CD14-positive monocyte (primary cell): ENCODE results near the gene RNFT2. TPM values are rescaled to one million over a fixed set of nuclear protein-coding genes. Genes with fewer than 3 reads are reported as not detected.

Source experiments
- DNase-seq, 3 donors: peaks; one replicate each; pipeline ENCODE4 v3.0.0-alpha.2; 2011 to 2022
- H2AFZ ChIP-seq: 2 replicates; pipeline ENCODE4 v1.6.0; 2012; ENCODE audit warnings: mild to moderate bottlenecking, low read depth, low read length, inconsistent platforms; ENCODE audit not compliant: insufficient read depth, poor library complexity, severe bottlenecking
- H3K27ac ChIP-seq, 2 donors: 1 replicate in 1 of 2; 2 replicates in 1 of 2; pipeline ENCODE4 v1.5.1; 2012 to 2013; ENCODE audit warnings: low read length in 2 of 2, control low read depth in 1 of 2, inconsistent platforms in 1 of 2, low read depth in 1 of 2, mild to moderate bottlenecking in 1 of 2
- H3K27me3 ChIP-seq, 2 donors: one replicate each; pipeline versions ENCODE4 v1.6.0 to v1.6.1; 2011 to 2013; ENCODE audit warnings: low read length in 2 of 2; ENCODE audit not compliant: control insufficient read depth in 2 of 2, insufficient read depth in 2 of 2
- H3K36me3 ChIP-seq, 2 donors: replicated peaks in 1 of 2; 1 replicate in 1 of 2; 2 replicates in 1 of 2; pipeline versions ENCODE4 v1.5.1 to v1.6.1; 2012 to 2013; ENCODE audit warnings: low read length in 2 of 2, control low read depth in 1 of 2, inconsistent platforms in 1 of 2, mild to moderate bottlenecking in 1 of 2; ENCODE audit not compliant: insufficient read depth in 2 of 2, control insufficient read depth in 1 of 2
- H3K4me1 ChIP-seq, 2 donors: 1 replicate in 1 of 2; 2 replicates in 1 of 2; pipeline versions ENCODE4 v1.5.1 to v1.6.1; 2012 to 2013; ENCODE audit warnings: low read length in 2 of 2, control low read depth in 1 of 2, inconsistent platforms in 1 of 2, mild to moderate bottlenecking in 1 of 2, moderate library complexity in 1 of 2; ENCODE audit not compliant: insufficient read depth in 2 of 2, control insufficient read depth in 1 of 2
- H3K4me2 ChIP-seq: replicated peaks from 2 replicates; pipeline ENCODE3; 2012; ENCODE audit warnings: low read length, moderate library complexity, mild to moderate bottlenecking; ENCODE audit not compliant: poor library complexity, severe bottlenecking; ENCODE audit errors: extremely low read depth
- H3K4me3 ChIP-seq, 3 experiments: fragments of 200-600 bp in 1 of 3; sonication (generic) in 1 of 3; replicated peaks in 1 of 3; 1 replicate in 2 of 3; 2 replicates in 1 of 3; pipeline ENCODE4 v1.5.1; 2011 to 2013; ENCODE audit warnings: low read length in 3 of 3, mild to moderate bottlenecking in 3 of 3, control low read depth in 2 of 3, low read depth in 2 of 3, inconsistent platforms in 1 of 3, moderate library complexity in 1 of 3
- H3K79me2 ChIP-seq: 2 replicates; pipeline ENCODE4 v1.6.0; 2012; ENCODE audit warnings: mild to moderate bottlenecking, control low read depth, inconsistent platforms, low read length, moderate library complexity; ENCODE audit not compliant: insufficient read depth
- H3K9ac ChIP-seq: 2 replicates; pipeline ENCODE4 v1.6.0; 2017; ENCODE audit warnings: low read length, mild to moderate bottlenecking; ENCODE audit not compliant: insufficient read depth, poor library complexity, severe bottlenecking
- H3K9me3 ChIP-seq, 2 donors: replicated peaks in 1 of 2; 1 replicate in 1 of 2; 2 replicates in 1 of 2; pipeline versions ENCODE4 v1.5.1 to v1.6.1; 2012 to 2013; ENCODE audit warnings: low read length in 2 of 2, control low read depth in 1 of 2; ENCODE audit not compliant: control insufficient read depth in 1 of 2, insufficient read depth in 1 of 2
- H4K20me1 ChIP-seq: 2 replicates; pipeline ENCODE4 v1.6.0; 2012; ENCODE audit warnings: mild to moderate bottlenecking, low read length, control low read depth, moderate library complexity; ENCODE audit not compliant: insufficient read depth
- H3K27ac Mint-ChIP-seq, 7 donors: one replicate each; pipeline ENCODE4 v1.8.0; 2020; ENCODE audit warnings: mild to moderate bottlenecking in 7 of 7, mixed read lengths in 7 of 7, moderate library complexity in 6 of 7, inconsistent platforms in 2 of 7
- H3K27me3 Mint-ChIP-seq, 3 donors: one replicate each; pipeline ENCODE4 v1.8.0; 2021 to 2022; ENCODE audit warnings: low read depth in 3 of 3, mild to moderate bottlenecking in 3 of 3, mixed read lengths in 3 of 3, moderate library complexity in 3 of 3, inconsistent platforms in 1 of 3
- H3K36me3 Mint-ChIP-seq, 2 donors: one replicate each; pipeline ENCODE4 v1.8.0; 2020; ENCODE audit warnings: mixed read lengths in 2 of 2, inconsistent platforms in 1 of 2, mild to moderate bottlenecking in 1 of 2
- H3K4me1 Mint-ChIP-seq: one replicate; pipeline ENCODE4 v1.8.0; 2020; ENCODE audit warnings: mild to moderate bottlenecking, mixed read lengths
- H3K4me3 Mint-ChIP-seq, 2 donors: one replicate each; pipeline ENCODE4 v1.8.0; 2020; ENCODE audit warnings: mild to moderate bottlenecking in 2 of 2, mixed read lengths in 2 of 2, moderate library complexity in 1 of 2
- H3K9me3 Mint-ChIP-seq, 7 donors: one replicate each; pipeline ENCODE4 v1.8.0; 2020 to 2022; ENCODE audit warnings: mixed read lengths in 7 of 7, mild to moderate bottlenecking in 6 of 7, moderate library complexity in 6 of 7, inconsistent platforms in 2 of 7
- WGBS: methylation state at CpG from one replicate; pipeline ENCODE4 v1.1.5; 2013; ENCODE audit warnings: missing lambda C conversion rate; ENCODE audit not compliant: insufficient coverage; 5-methylcytosine and 5-hydroxymethylcytosine counted together
- intact Hi-C, 2 donors: fragments of 100-400 bp; cut with micrococcal nuclease; formaldehyde crosslinking; loops; one replicate each; pipeline versions ENCODE4 v1.15.0 to v1.15.1; 2023
- polyA plus RNA-seq, 3 donors: library from polyadenylated mRNA; depleted of rRNA in 1 of 3; unstranded in 2 of 3; stranded (reverse) in 1 of 3; fragments of 300-500 nt in 2 of 3; fragments of >200 nt in 1 of 3; fragmentation: Illumina TruSeq in 2 of 3; gene quantifications; 1 replicate in 2 of 3; 2 replicates in 1 of 3; pipeline ENCODE4 v1.2.3, GENCODE V29; 2012 to 2021
- TF ChIP-seq, protein P1 (sequence below): fragments of 200-600 bp; IDR thresholded peaks from one replicate; pipeline ENCODE4 v1.8.0; 2022; ENCODE audit warnings: antibody characterized with exemption, mild to moderate bottlenecking

The RNFT2 gene
- polyA plus RNA-seq, 3 donors = 0.05 TPM; not detected in 2

DNA sequence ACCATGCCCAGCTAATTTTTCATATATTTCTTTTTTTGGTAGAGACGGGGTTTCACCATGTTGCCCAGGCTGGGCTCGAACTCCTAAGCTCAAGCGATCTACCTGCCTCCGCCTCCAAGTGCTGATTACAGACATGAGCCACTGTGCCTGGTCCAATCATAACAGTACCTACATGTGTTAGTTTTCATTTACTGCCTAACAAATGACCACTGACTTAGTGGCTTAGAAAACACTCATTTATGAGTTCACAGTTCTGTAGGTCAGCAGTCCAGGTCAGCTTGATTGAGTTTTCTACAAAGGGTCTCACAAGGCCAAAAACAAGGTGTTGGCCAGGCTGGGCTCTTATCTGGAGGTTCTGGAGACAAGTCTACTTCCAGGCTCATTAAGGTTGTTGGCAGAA, 60.6 kb downstream of the RNFT2 start:
- H3K79me2 ChIP-seq = no peaks in the 10 kb centered on the region
- H3K9me3 Mint-ChIP-seq = peaks cover 0 to 16% (median 3%) of the 10 kb centered on the region in 7 donors
- H3K36me3 ChIP-seq = no peaks in the 10 kb centered on the region
- 100% methylated on average over 2 of the region's 4 CpGs for WGBS
- H3K9ac ChIP-seq = no peak overlapping the region
- no peak overlapping the region for H3K4me3 Mint-ChIP-seq
- H2AFZ ChIP-seq = no peak overlapping the region
- intact Hi-C loops = no loop called here
- H3K4me2 ChIP-seq = no peak overlapping the region
- H3K4me3 ChIP-seq = no peak overlapping the region
- no peak for DNase-seq
- H3K36me3 Mint-ChIP-seq = no peaks in the 10 kb centered on the region
- H3K27ac ChIP-seq = no peak overlapping the region
- no peaks in the 10 kb centered on the region for H3K4me1 Mint-ChIP-seq
- no peaks in the 10 kb centered on the region for H3K4me1 ChIP-seq
- peaks cover 5 to 8% (median 6%) of the 10 kb centered on the region in 3 donors for H3K27me3 Mint-ChIP-seq
- TF ChIP-seq, protein P1, sequence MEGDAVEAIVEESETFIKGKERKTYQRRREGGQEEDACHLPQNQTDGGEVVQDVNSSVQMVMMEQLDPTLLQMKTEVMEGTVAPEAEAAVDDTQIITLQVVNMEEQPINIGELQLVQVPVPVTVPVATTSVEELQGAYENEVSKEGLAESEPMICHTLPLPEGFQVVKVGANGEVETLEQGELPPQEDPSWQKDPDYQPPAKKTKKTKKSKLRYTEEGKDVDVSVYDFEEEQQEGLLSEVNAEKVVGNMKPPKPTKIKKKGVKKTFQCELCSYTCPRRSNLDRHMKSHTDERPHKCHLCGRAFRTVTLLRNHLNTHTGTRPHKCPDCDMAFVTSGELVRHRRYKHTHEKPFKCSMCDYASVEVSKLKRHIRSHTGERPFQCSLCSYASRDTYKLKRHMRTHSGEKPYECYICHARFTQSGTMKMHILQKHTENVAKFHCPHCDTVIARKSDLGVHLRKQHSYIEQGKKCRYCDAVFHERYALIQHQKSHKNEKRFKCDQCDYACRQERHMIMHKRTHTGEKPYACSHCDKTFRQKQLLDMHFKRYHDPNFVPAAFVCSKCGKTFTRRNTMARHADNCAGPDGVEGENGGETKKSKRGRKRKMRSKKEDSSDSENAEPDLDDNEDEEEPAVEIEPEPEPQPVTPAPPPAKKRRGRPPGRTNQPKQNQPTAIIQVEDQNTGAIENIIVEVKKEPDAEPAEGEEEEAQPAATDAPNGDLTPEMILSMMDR = no peak
- H3K27ac Mint-ChIP-seq = no peak overlapping the region
- H4K20me1 ChIP-seq = no peaks in the 10 kb centered on the region
- peaks cover 0 to 11% of the 10 kb centered on the region in 2 donors for H3K9me3 ChIP-seq
- H3K27me3 ChIP-seq = no peaks in the 10 kb centered on the region

DNA sequence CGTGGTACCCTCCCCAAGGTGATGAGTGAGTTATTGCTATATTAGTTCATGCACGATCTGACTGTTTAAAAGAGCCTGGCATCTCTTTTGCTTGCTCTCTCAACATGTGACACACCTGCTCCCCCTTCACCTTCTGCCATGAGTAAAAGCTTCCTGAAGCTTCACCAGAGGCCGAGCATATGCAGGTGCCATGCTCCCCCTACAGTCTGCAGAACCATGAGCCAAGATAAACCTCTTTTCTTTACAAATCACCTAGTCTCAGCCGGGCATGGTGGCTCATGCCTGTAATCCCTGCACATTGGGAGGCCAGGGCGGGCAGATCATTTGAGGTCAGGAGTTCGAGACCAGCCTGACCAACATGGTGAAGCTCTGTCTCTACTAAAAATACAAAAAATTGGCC, 61.8 kb downstream of the RNFT2 start:
- Histone ChIP-seq H3K9ac (no peak overlapping the region), H3K36me3 (no peaks in the 10 kb centered on the region), H3K27ac (no peak overlapping the region), H3K4me1 (no peaks in the 10 kb centered on the region), H3K27me3 (no peaks in the 10 kb centered on the region), H2AFZ (no peak overlapping the region), H3K79me2 (no peaks in the 10 kb centered on the region), H3K4me3 (no peak overlapping the region), H3K4me2 (no peak overlapping the region), H4K20me1 (no peaks in the 10 kb centered on the region), H3K9me3 (peaks cover 0 to 11% of the 10 kb centered on the region in 2 donors)
- WGBS = 77% methylated on average over 5 of the region's 6 CpGs
- no peak for DNase-seq
- Mint-ChIP-seq H3K36me3 (no peaks in the 10 kb centered on the region), H3K4me3 (no peak overlapping the region), H3K9me3 (peaks cover 0 to 16% (median 3%) of the 10 kb centered on the region in 7 donors), H3K4me1 (no peaks in the 10 kb centered on the region), H3K27me3 (peaks cover 5 to 6% (median 6%) of the 10 kb centered on the region in 3 donors), H3K27ac (no peak overlapping the region)
- intact Hi-C loops = no loop called here
- TF ChIP-seq, protein P1 = no peak
